K562 (cell line): ENCODE results near the gene TEX261. TPM values are rescaled to one million over a fixed set of nuclear protein-coding genes. Genes with fewer than 3 reads are reported as not detected.
A peak's percentile ranks its signal among the peaks of the same experiment; 100 is the strongest.

Source experiments
- ATAC-seq: fragments of 200-7000 bp; cut with Tn5 transposase; 3 replicates; pipeline ENCODE4 v1.9.1; 2020; ENCODE audit warnings: moderate library complexity
- BruUV-seq: library from RNA; stranded (reverse); fragments of 400-500 nt; replicated peaks from 2 replicates; lab custom pipeline; 2021; lab: Mats Ljungman, UMichigan
- CTCF ChIA-PET: fragments of 300-600 bp; formaldehyde crosslinking; extraction: SDS; loops from one replicate; lab custom pipeline; 2021; ENCODE audit warnings: low intra/inter-chr PET ratio; lab: Yijun Ruan, JAX
- POLR2A ChIA-PET: fragments of 300-600, 350-650 bp; sonication (Branson Sonifier 250); formaldehyde crosslinking; extraction: SDS; loops from one replicate; lab custom pipeline; 2021; ENCODE audit warnings: antibody characterized with exemption, inconsistent platforms; lab: Yijun Ruan, JAX
- DNase-seq, 4 experiments: peaks; one replicate each; pipeline versions ENCODE4 v3.0.0 to v3.0.0-alpha.2; 2011 to 2018; ENCODE audit warnings: low spot score in 3 of 4, mixed read lengths in 3 of 4; ENCODE audit errors: extremely low read depth in 1 of 4
- FAIRE-seq: peaks from 2 replicates; lab custom pipeline; 2011; peaks lifted over from hg19 to GRCh38; lab: Jason Lieb, UNC
- H2AFZ ChIP-seq: 2 replicates; pipeline ENCODE4 v1.6.0; 2011; ENCODE audit warnings: low read depth, low read length, control low read depth, inconsistent platforms
- H3K27ac ChIP-seq: fragments of 200-600 bp; 3 replicates; pipeline ENCODE4 v1.8.0; 2011; ENCODE audit warnings: low read depth, mild to moderate bottlenecking, control low read depth, inconsistent platforms, low read length, moderate library complexity, mixed read lengths; ENCODE audit errors: extremely low read depth
- H3K27me3 ChIP-seq, 2 experiments: fragments of 300-600 bp in 1 of 2; 2 replicates in 1 of 2; 3 replicates in 1 of 2; pipeline versions ENCODE4 v1.6.0 to v1.8.0; 2011; ENCODE audit warnings: inconsistent platforms in 2 of 2, low read length in 2 of 2, mild to moderate bottlenecking in 1 of 2, mixed read lengths in 1 of 2, moderate library complexity in 1 of 2; ENCODE audit not compliant: control insufficient read depth in 2 of 2, insufficient read depth in 2 of 2
- H3K36me3 ChIP-seq: fragments of 300-600 bp; 3 replicates; pipeline ENCODE4 v1.8.0; 2011; ENCODE audit warnings: mild to moderate bottlenecking, low read length, inconsistent platforms; ENCODE audit not compliant: control insufficient read depth, insufficient read depth
- H3K4me1 ChIP-seq, 2 experiments: fragments of 200-600 bp in 1 of 2; replicated peaks in 1 of 2; 2 replicates in 1 of 2; 3 replicates in 1 of 2; pipeline versions ENCODE4 v1.5.1 to v1.8.0; 2011; ENCODE audit warnings: inconsistent platforms in 2 of 2, low read length in 2 of 2, mild to moderate bottlenecking in 1 of 2, mixed read lengths in 1 of 2, moderate library complexity in 1 of 2; ENCODE audit not compliant: control insufficient read depth in 2 of 2, insufficient read depth in 2 of 2
- H3K4me2 ChIP-seq: 2 replicates; pipeline ENCODE4 v1.6.1; 2011; ENCODE audit warnings: low read length, control low read depth, inconsistent platforms, mixed read lengths; ENCODE audit not compliant: insufficient read depth
- H3K4me3 ChIP-seq: fragments of 200-600 bp; sonication (generic), shearing (Covaris generic); 2 replicates; pipeline ENCODE4 v1.5.1; 2016; ENCODE audit warnings: control low read depth, inconsistent platforms
- H3K79me2 ChIP-seq: fragments of 200-600 bp; 3 replicates; pipeline ENCODE4 v1.8.0; 2011; ENCODE audit warnings: low read length, inconsistent platforms; ENCODE audit not compliant: control insufficient read depth, insufficient read depth
- H3K9ac ChIP-seq, 2 experiments: 2 replicates each; pipeline versions ENCODE4 v1.6.0 to v1.6.1; 2011; ENCODE audit warnings: low read depth in 2 of 2, low read length in 2 of 2, control low read depth in 1 of 2, inconsistent platforms in 1 of 2, mild to moderate bottlenecking in 1 of 2, mixed read lengths in 1 of 2; ENCODE audit not compliant: insufficient read depth in 1 of 2
- H3K9me1 ChIP-seq: one replicate; pipeline ENCODE4 v1.6.0; 2011; ENCODE audit warnings: inconsistent platforms, mild to moderate bottlenecking, low read length, moderate library complexity; ENCODE audit not compliant: control insufficient read depth, insufficient read depth
- H3K9me3 ChIP-seq: replicated peaks from 2 replicates; pipeline ENCODE4 v1.5.1; 2011; ENCODE audit warnings: low read depth, low read length, inconsistent platforms; ENCODE audit not compliant: control insufficient read depth, insufficient read depth
- H4K20me1 ChIP-seq: replicated peaks from 2 replicates; pipeline ENCODE4 v1.6.1; 2011; ENCODE audit warnings: low read length, inconsistent platforms, mixed read lengths; ENCODE audit not compliant: control insufficient read depth, insufficient read depth
- ARID4B ChIP-seq: sonication (generic); formaldehyde crosslinking; IDR thresholded peaks from 2 replicates; pipeline ENCODE4 v1.8.0; 2022; ENCODE audit warnings: mild to moderate bottlenecking, missing genetic modification reagents
- CTCF ChIP-seq, 3 experiments: IDR thresholded peaks in 2 of 3; conservative IDR thresholded peaks in 1 of 3; 2 replicates each; pipeline ENCODE4 v1.5.1; 2011 to 2012; ENCODE audit warnings: low read length in 3 of 3, mild to moderate bottlenecking in 3 of 3, control low read depth in 2 of 3, improper control_type of control experiment in 1 of 3, inconsistent platforms in 1 of 3, low read depth in 1 of 3, mixed read lengths in 1 of 3, moderate library complexity in 1 of 3; ENCODE audit not compliant: insufficient read depth in 2 of 3
- CTCFL ChIP-seq: IDR thresholded peaks from 2 replicates; pipeline ENCODE4 v1.6.1; 2011; ENCODE audit warnings: borderline replicate concordance, low read depth, mild to moderate bottlenecking, moderate library complexity, low read length; ENCODE audit not compliant: insufficient read depth, poor library complexity, severe bottlenecking
- FOXP1 ChIP-seq: sonication (generic); formaldehyde crosslinking; IDR thresholded peaks from 2 replicates; pipeline ENCODE4 v1.8.0; 2022; ENCODE audit warnings: mild to moderate bottlenecking, missing genetic modification reagents
- KDM4B ChIP-seq, 2 experiments: fragments of 450-650 bp in 1 of 2; sonication (generic) in 1 of 2; IDR thresholded peaks; 2 replicates each; pipeline ENCODE4 v1.6.1; 2016 to 2017; ENCODE audit warnings: borderline replicate concordance in 2 of 2, antibody characterized with exemption in 1 of 2, low read depth in 1 of 2, mild to moderate bottlenecking in 1 of 2
- LARP7 ChIP-seq: fragments of 450-650 bp; IDR thresholded peaks from 2 replicates; pipeline ENCODE4 v1.6.1; 2016
- LEF1 ChIP-seq: fragments of 450-650 bp; IDR thresholded peaks from 2 replicates; pipeline ENCODE4 v1.6.1; 2016; ENCODE audit warnings: mild to moderate bottlenecking
- MYNN ChIP-seq, 2 experiments: sonication (generic); formaldehyde crosslinking in 1 of 2; IDR thresholded peaks; 2 replicates each; pipeline versions ENCODE4 v1.5.0 to v1.6.1; 2016 to 2020; ENCODE audit warnings: antibody characterized with exemption in 1 of 2, missing genetic modification reagents in 1 of 2
- SMAD4 ChIP-seq: fragments of 250-450 bp; sonication (Bioruptor Pico); conservative IDR thresholded peaks from 2 replicates; pipeline ENCODE4 v1.8.0; 2021; ENCODE audit warnings: inconsistent platforms, mild to moderate bottlenecking, moderate library complexity
- ZBTB1 ChIP-seq: sonication (generic); formaldehyde crosslinking; IDR thresholded peaks from 2 replicates; pipeline ENCODE4 v1.8.1; 2023; ENCODE audit warnings: missing genetic modification reagents, low read depth, mild to moderate bottlenecking, borderline replicate concordance
- ZNF175 ChIP-seq: fragments of 200-800 bp; sonication (Bioruptor generic); IDR thresholded peaks from 2 replicates; pipeline ENCODE4 v1.6.1; 2016; ENCODE audit warnings: low read depth, mild to moderate bottlenecking, missing genetic modification characterization, missing compliant biosample characterization
- WGBS: fragments of 100-300 bp; shearing (Covaris generic); methylation state at CpG from one replicate; pipeline ENCODE4 v1.1.6; 2016; ENCODE audit warnings: low coverage, mixed read lengths; ENCODE audit not compliant: insufficient coverage; ENCODE audit errors: missing lambda C conversion rate; 5-methylcytosine and 5-hydroxymethylcytosine counted together
- in situ Hi-C: fragments of 300-500 bp; cut with MboI; formaldehyde crosslinking; loops from 4 replicates; pipeline ENCODE4 v1.15.0; 2018; ENCODE audit warnings: inconsistent platforms, mixed read lengths
- intact Hi-C: fragments of 100-400 bp; cut with micrococcal nuclease; formaldehyde crosslinking; loops from 2 replicates; pipeline ENCODE4 v1.14.2; 2022
- polyA plus RNA-seq, 8 experiments: library from polyadenylated mRNA; depleted of rRNA in 4 of 8; stranded (reverse) in 5 of 8; unstranded in 3 of 8; fragments of >200 nt; fragmentation: Nextera tagmentation in 2 of 8; fragmentation: Illumina TruSeq in 1 of 8; extraction: Ambion mirVana in 2 of 8; extraction: Trizol in 1 of 8; gene quantifications; 2 replicates each; pipeline versions ENCODE4 v1.2.1 to v1.2.3, GENCODE V29; 2011 to 2014; ENCODE audit warnings: inconsistent platforms in 1 of 8, missing spikeins in 1 of 8
- total RNA-seq, 7 experiments: library from RNA; depleted of rRNA in 6 of 7; stranded (reverse); fragments of >200 nt in 6 of 7; fragmentation: Illumina TruSeq in 2 of 7; extraction: Trizol in 2 of 7; gene quantifications; 2 replicates each; pipeline versions ENCODE4 v1.2.1 to v1.2.3, GENCODE V29; 2011 to 2021; ENCODE audit warnings: low replicate concordance in 1 of 7

TEX261 gene
- total and polyA plus RNA-seq, 9 of the 15 experiments (the other 6 are each of a cell fraction or from before 2014, with no cell fraction given) = 11.9 to 110 (median 51.9) TPM

- no TSS peak for BruUV-seq
- H3K79me2 ChIP-seq = no peaks in the 10 kb centered on the region
- intact Hi-C loops = no loop called here
- peak; percentile 50 for ATAC-seq
- ChIA-PET CTCF (no interaction called here), POLR2A (interaction anchor here (0.6 to 1.4 kb wide), 2 partner anchors 9 to 224 kb away, joined by 3 to 5 read pairs; no protein-coding TSS in a partner anchor)
- H4K20me1 ChIP-seq = no peaks in the 10 kb centered on the region; the same call in none of the 2 replicates
- peak in 2 of 4 experiments; percentile 32 to 42 for DNase-seq
- H3K4me2 ChIP-seq = no peak overlapping the region
- H2AFZ ChIP-seq = no peak overlapping the region
- H3K27me3 ChIP-seq = peaks cover 10 to 68% of the 10 kb centered on the region in 2 experiments
- no peaks in the 10 kb centered on the region for H3K9me3 ChIP-seq
- H3K4me3 ChIP-seq = no peak overlapping the region
- no peaks in the 10 kb centered on the region for H3K9me1 ChIP-seq
- peaks cover 0 to 11% of the 10 kb centered on the region in 2 experiments; a peak in 3 of 5 replicates for H3K4me1 ChIP-seq
- FAIRE-seq = no peak
- 11% methylated on average over 17 of the region's 17 CpGs for WGBS
- no peak overlapping the region for H3K9ac ChIP-seq
- no peak overlapping the region for H3K27ac ChIP-seq
- in situ Hi-C loops = no loop called here
- H3K36me3 ChIP-seq = no peaks in the 10 kb centered on the region
- TF ChIP-seq SMAD4 (CRISPR knock-in tag) = no peak
- TF ChIP-seq CTCFL = peak; percentile 65
- no peak for TF ChIP-seq ZNF175
- TF ChIP-seq CTCF (IDR thresholded peaks at IDR 0.05 in 2 of 3, conservative IDR thresholded peaks at IDR 0.05 in 1 of 3; ENCODE audit: insufficient read depth in 2 of 3, low read depth in 1 of 3, low read length in 3 of 3) = peak; percentile 20 to 45 (median 37); a peak in 3 of 6 replicates
- no peak for TF ChIP-seq FOXP1 (CRISPR knock-in tag)
- TF ChIP-seq ZBTB1 (CRISPR knock-in tag) = no peak
- TF ChIP-seq MYNN (IDR thresholded peaks at IDR 0.05) = no peak
- no peak for TF ChIP-seq MYNN (CRISPR knock-in tag; IDR thresholded peaks at IDR 0.05)
- TF ChIP-seq LEF1 = no peak
- no peak for TF ChIP-seq KDM4B (IDR thresholded peaks at IDR 0.05; ENCODE audit: borderline replicate concordance in 2 of 2, low read depth in 1 of 2)
- no peak for TF ChIP-seq LARP7
- TF ChIP-seq ARID4B = no peak
Observed at GRCh38 chr2:70959851-70960832, 34.5 kb downstream of the TEX261 start.
